ENCODE data around the gene HBS1L. TPM values are rescaled to one million over a fixed set of nuclear protein-coding genes. Genes with fewer than 3 reads are reported as not detected.

Gene HBS1L
- total RNA-seq, 1 experiment from 2014 or later, result 95.4 TPM

DNA sequence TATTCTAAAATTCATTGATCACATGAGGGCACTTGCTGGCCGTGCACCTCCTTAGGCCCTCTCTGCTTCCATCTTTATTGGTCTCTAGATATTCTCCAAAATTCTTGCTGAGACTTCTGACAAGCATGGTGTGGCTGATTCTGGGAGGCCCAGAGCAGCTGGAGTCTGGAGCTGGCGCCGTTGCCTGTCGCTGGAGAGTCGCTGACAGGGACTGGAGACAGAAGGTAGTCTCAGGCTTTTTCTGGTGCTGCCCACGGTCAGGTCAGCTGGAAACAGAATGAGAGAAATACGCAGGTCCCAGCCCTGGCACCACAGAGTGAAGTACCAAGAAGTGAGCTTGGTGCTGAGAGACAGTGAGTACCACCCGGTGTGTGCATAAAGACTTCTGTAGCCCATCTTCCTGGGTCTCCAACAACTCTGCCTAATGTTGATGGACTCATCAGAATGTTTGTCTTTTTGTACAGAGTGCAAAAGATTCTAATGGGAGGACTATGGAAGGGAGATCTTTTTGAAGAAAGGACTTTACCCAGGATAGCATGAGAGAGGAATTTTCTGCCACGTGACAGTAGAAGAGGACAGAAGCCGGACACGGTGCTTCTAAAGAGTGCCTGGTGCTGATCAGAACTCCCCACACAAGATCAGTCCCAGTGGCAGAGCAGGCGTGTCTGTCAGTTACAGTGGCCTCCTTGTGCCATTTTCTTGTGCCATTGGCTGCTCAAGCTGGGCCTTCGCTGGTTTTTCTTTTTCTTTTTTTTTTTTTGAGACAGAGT, 102.9 kb downstream of the HBS1L start (continued):
- TF ChIP-seq, protein P1, sequence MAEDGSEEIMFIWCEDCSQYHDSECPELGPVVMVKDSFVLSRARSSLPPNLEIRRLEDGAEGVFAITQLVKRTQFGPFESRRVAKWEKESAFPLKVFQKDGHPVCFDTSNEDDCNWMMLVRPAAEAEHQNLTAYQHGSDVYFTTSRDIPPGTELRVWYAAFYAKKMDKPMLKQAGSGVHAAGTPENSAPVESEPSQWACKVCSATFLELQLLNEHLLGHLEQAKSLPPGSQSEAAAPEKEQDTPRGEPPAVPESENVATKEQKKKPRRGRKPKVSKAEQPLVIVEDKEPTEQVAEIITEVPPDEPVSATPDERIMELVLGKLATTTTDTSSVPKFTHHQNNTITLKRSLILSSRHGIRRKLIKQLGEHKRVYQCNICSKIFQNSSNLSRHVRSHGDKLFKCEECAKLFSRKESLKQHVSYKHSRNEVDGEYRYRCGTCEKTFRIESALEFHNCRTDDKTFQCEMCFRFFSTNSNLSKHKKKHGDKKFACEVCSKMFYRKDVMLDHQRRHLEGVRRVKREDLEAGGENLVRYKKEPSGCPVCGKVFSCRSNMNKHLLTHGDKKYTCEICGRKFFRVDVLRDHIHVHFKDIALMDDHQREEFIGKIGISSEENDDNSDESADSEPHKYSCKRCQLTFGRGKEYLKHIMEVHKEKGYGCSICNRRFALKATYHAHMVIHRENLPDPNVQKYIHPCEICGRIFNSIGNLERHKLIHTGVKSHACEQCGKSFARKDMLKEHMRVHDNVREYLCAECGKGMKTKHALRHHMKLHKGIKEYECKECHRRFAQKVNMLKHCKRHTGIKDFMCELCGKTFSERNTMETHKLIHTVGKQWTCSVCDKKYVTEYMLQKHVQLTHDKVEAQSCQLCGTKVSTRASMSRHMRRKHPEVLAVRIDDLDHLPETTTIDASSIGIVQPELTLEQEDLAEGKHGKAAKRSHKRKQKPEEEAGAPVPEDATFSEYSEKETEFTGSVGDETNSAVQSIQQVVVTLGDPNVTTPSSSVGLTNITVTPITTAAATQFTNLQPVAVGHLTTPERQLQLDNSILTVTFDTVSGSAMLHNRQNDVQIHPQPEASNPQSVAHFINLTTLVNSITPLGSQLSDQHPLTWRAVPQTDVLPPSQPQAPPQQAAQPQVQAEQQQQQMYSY (CRISPR knock-in tag; IDR thresholded peaks at IDR 0.05), result no peak

GRCh38 chr6:134950482-134950881, 104.1 kb downstream of the HBS1L start:
- H3K36me3 Mint-ChIP-seq, result no peaks in the 10 kb centered on the region
- no peak overlapping the region for H3K27ac Mint-ChIP-seq
- H3K4me1 Mint-ChIP-seq, result peaks cover 5% of the 10 kb centered on the region; the same call in 1 of the 2 replicates
- CTCF ChIA-PET, result interaction anchor here (1.0 kb wide), 1 partner anchor 10 kb away, joined by 4 read pairs; no protein-coding TSS in a partner anchor
- ATAC-seq (peak; percentile 36), DNase-seq (ENCODE audit: low spot score) (no peak)
- no peaks in the 10 kb centered on the region for H3K27me3 Mint-ChIP-seq (ENCODE audit: low read depth)
- POLR2A ChIA-PET, result no interaction called here
- TF ChIP-seq ZNF121 (CRISPR knock-in tag; IDR thresholded peaks at IDR 0.05) (no peak), MXD4 (CRISPR knock-in tag; IDR thresholded peaks at IDR 0.05; ENCODE audit: borderline replicate concordance) (no peak), EMX1 (CRISPR knock-in tag; IDR thresholded peaks at IDR 0.05) (no peak), STAT6 (CRISPR knock-in tag; conservative IDR thresholded peaks at IDR 0.05; ENCODE audit: low read depth) (no peak), JAZF1 (CRISPR knock-in tag; IDR thresholded peaks at IDR 0.05) (no peak)
- TF ChIP-seq, protein P1 (CRISPR knock-in tag; IDR thresholded peaks at IDR 0.05), result no peak
- TF ChIP-seq, protein P2, sequence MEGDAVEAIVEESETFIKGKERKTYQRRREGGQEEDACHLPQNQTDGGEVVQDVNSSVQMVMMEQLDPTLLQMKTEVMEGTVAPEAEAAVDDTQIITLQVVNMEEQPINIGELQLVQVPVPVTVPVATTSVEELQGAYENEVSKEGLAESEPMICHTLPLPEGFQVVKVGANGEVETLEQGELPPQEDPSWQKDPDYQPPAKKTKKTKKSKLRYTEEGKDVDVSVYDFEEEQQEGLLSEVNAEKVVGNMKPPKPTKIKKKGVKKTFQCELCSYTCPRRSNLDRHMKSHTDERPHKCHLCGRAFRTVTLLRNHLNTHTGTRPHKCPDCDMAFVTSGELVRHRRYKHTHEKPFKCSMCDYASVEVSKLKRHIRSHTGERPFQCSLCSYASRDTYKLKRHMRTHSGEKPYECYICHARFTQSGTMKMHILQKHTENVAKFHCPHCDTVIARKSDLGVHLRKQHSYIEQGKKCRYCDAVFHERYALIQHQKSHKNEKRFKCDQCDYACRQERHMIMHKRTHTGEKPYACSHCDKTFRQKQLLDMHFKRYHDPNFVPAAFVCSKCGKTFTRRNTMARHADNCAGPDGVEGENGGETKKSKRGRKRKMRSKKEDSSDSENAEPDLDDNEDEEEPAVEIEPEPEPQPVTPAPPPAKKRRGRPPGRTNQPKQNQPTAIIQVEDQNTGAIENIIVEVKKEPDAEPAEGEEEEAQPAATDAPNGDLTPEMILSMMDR (IDR thresholded peaks at IDR 0.05), result no peak
- H3K4me3 Mint-ChIP-seq, result no peak overlapping the region
- H3K9me3 Mint-ChIP-seq, result 0 out of 2 replicates have a peak, but pooled peaks cover 4% of the 10 kb centered on the region

GRCh38 chr6:134949927-134950326, 104.7 kb downstream of the HBS1L start, which contains the start of gene ALDH8A1:
TSS of gene ALDH8A1 (minus strand) at chr6:134950101. CDS start at chr6:134950053, 48 bp downstream.
- H3K36me3 Mint-ChIP-seq, result no peaks in the 10 kb centered on the region
- H3K4me1 Mint-ChIP-seq, result peaks cover 5% of the 10 kb centered on the region; the same call in 1 of the 2 replicates
- no peak within 1 kb of the TSS for H3K27ac Mint-ChIP-seq
- ChIA-PET CTCF (interaction anchor here (1.0 kb wide), 1 partner anchor 9 kb away, joined by 4 read pairs; no protein-coding TSS in a partner anchor), POLR2A (no interaction called here)
- 0 out of 2 replicates have a peak, but pooled peaks cover 4% of the 10 kb centered on the region for H3K9me3 Mint-ChIP-seq
- DNase-seq (ENCODE audit: low spot score), result no peak
- H3K4me3 Mint-ChIP-seq, result no peak within 1 kb of the TSS
- H3K27me3 Mint-ChIP-seq (ENCODE audit: low read depth), result no peaks in the 10 kb centered on the region
- ATAC-seq, result peak; percentile 84
- TF ChIP-seq KAT7 (CRISPR knock-in tag; IDR thresholded peaks at IDR 0.05; ENCODE audit: borderline replicate concordance), result no peak
- TF ChIP-seq ELF4 (CRISPR knock-in tag; IDR thresholded peaks at IDR 0.05; ENCODE audit: low read depth), result no peak
- TF ChIP-seq MXD4 (CRISPR knock-in tag; IDR thresholded peaks at IDR 0.05; ENCODE audit: borderline replicate concordance), result no peak
- no peak for TF ChIP-seq OVOL2 (CRISPR knock-in tag; IDR thresholded peaks at IDR 0.05; ENCODE audit: borderline replicate concordance)
- no peak for TF ChIP-seq TEAD4 (CRISPR knock-in tag; IDR thresholded peaks at IDR 0.05)
- TF ChIP-seq HMGA2 (CRISPR knock-in tag; IDR thresholded peaks at IDR 0.05), result no peak
- TF ChIP-seq NR3C1 (CRISPR knock-in tag; conservative IDR thresholded peaks at IDR 0.05; ENCODE audit: low read depth), result no peak
- TF ChIP-seq, protein P3, sequence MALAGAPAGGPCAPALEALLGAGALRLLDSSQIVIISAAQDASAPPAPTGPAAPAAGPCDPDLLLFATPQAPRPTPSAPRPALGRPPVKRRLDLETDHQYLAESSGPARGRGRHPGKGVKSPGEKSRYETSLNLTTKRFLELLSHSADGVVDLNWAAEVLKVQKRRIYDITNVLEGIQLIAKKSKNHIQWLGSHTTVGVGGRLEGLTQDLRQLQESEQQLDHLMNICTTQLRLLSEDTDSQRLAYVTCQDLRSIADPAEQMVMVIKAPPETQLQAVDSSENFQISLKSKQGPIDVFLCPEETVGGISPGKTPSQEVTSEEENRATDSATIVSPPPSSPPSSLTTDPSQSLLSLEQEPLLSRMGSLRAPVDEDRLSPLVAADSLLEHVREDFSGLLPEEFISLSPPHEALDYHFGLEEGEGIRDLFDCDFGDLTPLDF (CRISPR knock-in tag; IDR thresholded peaks at IDR 0.05), result no peak
- no peak for TF ChIP-seq TEAD1 (CRISPR knock-in tag; IDR thresholded peaks at IDR 0.05)
- no peak for TF ChIP-seq CREB1 (CRISPR knock-in tag; IDR thresholded peaks at IDR 0.05)
- no peak for TF ChIP-seq USF1 (CRISPR knock-in tag; IDR thresholded peaks at IDR 0.05)

All from WTC11 (cell line).